ENCODE data around the gene GNL1. TPM values are rescaled to one million over a fixed set of nuclear protein-coding genes. Genes with fewer than 3 reads are reported as not detected.

GNL1 gene
- total and polyA plus RNA-seq, 9 of the 15 experiments (the other 6 are each of a cell fraction or from before 2014, with no cell fraction given) = 0.73 to 112 (median 58.0) TPM

DNA sequence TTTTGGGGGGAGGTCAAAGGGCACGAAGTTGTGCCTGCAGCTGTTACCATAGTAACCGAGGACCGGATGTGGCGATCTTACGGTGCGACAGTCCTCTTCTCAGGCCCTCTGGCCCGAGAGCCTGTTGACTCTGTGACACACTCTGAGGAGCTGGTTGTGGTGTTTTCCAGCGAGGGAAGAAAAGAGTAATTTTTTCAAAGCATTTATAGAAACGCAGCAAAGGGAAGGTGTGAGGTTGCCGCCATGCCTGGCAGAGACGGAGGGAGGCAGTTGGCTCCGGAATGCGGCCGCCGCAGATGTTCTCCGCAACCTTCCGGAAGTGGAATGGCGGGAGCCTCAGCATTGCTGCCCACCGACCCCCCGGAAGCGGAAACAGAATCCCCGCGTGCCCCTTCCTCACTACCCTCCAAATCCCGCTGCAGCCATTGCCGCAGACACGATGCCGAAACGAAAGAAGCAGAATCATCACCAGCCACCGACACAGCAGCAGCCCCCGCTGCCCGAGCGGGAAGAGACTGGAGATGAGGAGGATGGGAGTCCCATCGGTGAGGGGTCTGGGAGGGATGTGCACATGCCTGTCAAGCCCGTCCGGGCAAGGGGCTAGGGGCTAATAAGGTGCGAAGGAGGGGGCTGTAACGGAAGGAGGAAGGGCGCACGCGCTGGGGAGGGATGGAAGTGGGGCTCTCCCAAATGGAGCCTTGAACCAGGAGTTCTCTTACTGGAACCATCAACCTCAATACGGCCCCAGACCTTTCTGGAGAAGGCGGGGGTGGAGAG, 805 bp upstream of the GNL1 start, which contains the start of gene PRR3 (continued):
- TF ChIP-seq ATF1 (CRISPR knock-in tag; IDR thresholded peaks at IDR 0.05) (peak; percentile 78), ATF1 (tag; IDR thresholded peaks at IDR 0.05) (no peak), HDAC6 (IDR thresholded peaks at IDR 0.05; ENCODE audit: low read depth, low read length) (no peak), IFI16 (CRISPR knock-in tag; IDR thresholded peaks at IDR 0.05) (no peak), HMG20B (CRISPR knock-in tag; IDR thresholded peaks at IDR 0.05) (no peak), ZNF133 (CRISPR knock-in tag; IDR thresholded peaks at IDR 0.05) (no peak), MAFF (IDR thresholded peaks at IDR 0.05; ENCODE audit: low read length) (0 out of 2 replicates have a peak, but pooled peaks have one; percentile 7), ETV6 (IDR thresholded peaks at IDR 0.05; ENCODE audit: borderline replicate concordance in 1 of 2, low read depth in 2 of 2, low read length in 1 of 2) (peak in 1 of 2 experiments; percentile 73; a peak in 2 of 4 replicates), ETV6 (CRISPR knock-in tag; IDR thresholded peaks at IDR 0.05; ENCODE audit: borderline replicate concordance) (0 out of 2 replicates have a peak, but pooled peaks have one; percentile 27), ZNF431 (CRISPR knock-in tag; IDR thresholded peaks at IDR 0.05) (peak; percentile 31), SRSF1 (IDR thresholded peaks at IDR 0.05; ENCODE audit: low read depth, low read length) (no peak), XRCC5 (IDR thresholded peaks at IDR 0.05; ENCODE audit: low read depth, low read length) (peak; percentile 31), MCM7 (IDR thresholded peaks at IDR 0.05) (0 out of 4 replicates have a peak, but pooled peaks of 1 of the 2 experiments have one; percentile 54), RBM17 (IDR thresholded peaks at IDR 0.05; ENCODE audit: borderline replicate concordance, low read depth, low read length) (no peak), KAT7 (CRISPR knock-in tag; IDR thresholded peaks at IDR 0.05; ENCODE audit: borderline replicate concordance) (peak; percentile 95; the same call in 1 of the 2 replicates), PHF8 (IDR thresholded peaks at IDR 0.05; ENCODE audit: borderline replicate concordance, low read length) (peak; percentile 85), ZNF24 (IDR thresholded peaks at IDR 0.05) (no peak)
- TF ChIP-seq, protein P1, sequence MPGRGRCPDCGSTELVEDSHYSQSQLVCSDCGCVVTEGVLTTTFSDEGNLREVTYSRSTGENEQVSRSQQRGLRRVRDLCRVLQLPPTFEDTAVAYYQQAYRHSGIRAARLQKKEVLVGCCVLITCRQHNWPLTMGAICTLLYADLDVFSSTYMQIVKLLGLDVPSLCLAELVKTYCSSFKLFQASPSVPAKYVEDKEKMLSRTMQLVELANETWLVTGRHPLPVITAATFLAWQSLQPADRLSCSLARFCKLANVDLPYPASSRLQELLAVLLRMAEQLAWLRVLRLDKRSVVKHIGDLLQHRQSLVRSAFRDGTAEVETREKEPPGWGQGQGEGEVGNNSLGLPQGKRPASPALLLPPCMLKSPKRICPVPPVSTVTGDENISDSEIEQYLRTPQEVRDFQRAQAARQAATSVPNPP (IDR thresholded peaks at IDR 0.05; ENCODE audit: borderline replicate concordance, insufficient read depth, insufficient read length) = no peak
- TF ChIP-seq, protein P2, sequence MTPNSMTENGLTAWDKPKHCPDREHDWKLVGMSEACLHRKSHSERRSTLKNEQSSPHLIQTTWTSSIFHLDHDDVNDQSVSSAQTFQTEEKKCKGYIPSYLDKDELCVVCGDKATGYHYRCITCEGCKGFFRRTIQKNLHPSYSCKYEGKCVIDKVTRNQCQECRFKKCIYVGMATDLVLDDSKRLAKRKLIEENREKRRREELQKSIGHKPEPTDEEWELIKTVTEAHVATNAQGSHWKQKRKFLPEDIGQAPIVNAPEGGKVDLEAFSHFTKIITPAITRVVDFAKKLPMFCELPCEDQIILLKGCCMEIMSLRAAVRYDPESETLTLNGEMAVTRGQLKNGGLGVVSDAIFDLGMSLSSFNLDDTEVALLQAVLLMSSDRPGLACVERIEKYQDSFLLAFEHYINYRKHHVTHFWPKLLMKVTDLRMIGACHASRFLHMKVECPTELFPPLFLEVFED (CRISPR knock-in tag; conservative IDR thresholded peaks at IDR 0.05) = no peak; the same call in 1 of the 2 replicates
- TF ChIP-seq, protein P3, sequence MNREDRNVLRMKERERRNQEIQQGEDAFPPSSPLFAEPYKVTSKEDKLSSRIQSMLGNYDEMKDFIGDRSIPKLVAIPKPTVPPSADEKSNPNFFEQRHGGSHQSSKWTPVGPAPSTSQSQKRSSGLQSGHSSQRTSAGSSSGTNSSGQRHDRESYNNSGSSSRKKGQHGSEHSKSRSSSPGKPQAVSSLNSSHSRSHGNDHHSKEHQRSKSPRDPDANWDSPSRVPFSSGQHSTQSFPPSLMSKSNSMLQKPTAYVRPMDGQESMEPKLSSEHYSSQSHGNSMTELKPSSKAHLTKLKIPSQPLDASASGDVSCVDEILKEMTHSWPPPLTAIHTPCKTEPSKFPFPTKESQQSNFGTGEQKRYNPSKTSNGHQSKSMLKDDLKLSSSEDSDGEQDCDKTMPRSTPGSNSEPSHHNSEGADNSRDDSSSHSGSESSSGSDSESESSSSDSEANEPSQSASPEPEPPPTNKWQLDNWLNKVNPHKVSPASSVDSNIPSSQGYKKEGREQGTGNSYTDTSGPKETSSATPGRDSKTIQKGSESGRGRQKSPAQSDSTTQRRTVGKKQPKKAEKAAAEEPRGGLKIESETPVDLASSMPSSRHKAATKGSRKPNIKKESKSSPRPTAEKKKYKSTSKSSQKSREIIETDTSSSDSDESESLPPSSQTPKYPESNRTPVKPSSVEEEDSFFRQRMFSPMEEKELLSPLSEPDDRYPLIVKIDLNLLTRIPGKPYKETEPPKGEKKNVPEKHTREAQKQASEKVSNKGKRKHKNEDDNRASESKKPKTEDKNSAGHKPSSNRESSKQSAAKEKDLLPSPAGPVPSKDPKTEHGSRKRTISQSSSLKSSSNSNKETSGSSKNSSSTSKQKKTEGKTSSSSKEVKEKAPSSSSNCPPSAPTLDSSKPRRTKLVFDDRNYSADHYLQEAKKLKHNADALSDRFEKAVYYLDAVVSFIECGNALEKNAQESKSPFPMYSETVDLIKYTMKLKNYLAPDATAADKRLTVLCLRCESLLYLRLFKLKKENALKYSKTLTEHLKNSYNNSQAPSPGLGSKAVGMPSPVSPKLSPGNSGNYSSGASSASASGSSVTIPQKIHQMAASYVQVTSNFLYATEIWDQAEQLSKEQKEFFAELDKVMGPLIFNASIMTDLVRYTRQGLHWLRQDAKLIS (CRISPR knock-in tag; IDR thresholded peaks at IDR 0.05) = peak; percentile 94; the same call in 1 of the 2 replicates
- TF ChIP-seq, protein P4, sequence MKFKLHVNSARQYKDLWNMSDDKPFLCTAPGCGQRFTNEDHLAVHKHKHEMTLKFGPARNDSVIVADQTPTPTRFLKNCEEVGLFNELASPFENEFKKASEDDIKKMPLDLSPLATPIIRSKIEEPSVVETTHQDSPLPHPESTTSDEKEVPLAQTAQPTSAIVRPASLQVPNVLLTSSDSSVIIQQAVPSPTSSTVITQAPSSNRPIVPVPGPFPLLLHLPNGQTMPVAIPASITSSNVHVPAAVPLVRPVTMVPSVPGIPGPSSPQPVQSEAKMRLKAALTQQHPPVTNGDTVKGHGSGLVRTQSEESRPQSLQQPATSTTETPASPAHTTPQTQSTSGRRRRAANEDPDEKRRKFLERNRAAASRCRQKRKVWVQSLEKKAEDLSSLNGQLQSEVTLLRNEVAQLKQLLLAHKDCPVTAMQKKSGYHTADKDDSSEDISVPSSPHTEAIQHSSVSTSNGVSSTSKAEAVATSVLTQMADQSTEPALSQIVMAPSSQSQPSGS (CRISPR knock-in tag; IDR thresholded peaks at IDR 0.05) = no peak

Measured in K562 (cell line).